ENCODE data around the gene TRMT11.
A peak's percentile ranks its signal among the peaks of the same experiment; 100 is the strongest.
"Not testable (repeated sequence)": the region's sequence is repeated elsewhere in the genome, so short reads cannot be mapped to it uniquely, and the experiment has no call there.

TRMT11 gene

DNA sequence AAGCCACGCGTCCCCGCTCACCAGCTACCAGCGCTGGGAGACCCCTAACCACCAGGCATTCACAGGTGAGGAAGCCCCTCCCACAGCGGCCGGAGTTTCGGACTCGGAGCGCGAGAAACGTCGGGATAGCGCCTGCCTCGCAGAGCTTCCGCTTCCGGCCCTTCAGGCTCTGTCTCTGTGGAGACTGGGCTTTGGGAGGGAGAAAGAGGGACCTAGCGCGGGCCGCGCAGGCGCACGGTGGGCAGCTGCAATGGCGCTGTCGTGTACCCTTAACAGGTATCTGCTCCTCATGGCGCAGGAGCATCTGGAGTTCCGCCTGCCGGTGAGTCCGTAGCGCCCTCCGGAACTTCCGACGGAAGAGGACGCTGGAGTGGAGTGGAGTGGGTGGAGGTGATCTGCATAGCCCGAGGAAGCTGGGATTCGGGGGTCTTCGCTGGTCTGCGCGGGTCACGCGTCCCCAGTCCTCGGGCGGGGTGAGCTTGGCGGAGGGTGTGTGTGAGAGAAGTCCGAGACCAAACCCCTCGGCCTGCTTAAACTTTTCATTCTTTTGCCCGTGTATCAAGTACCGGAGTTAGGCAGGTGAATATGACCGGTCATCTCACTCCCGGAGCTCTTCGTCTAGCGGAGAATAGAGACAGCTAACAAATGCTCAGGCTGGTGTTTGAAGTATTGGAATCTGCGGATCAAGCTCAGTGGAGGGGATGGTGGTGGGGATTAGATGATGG, at the start of gene TRMT11:
TSS of gene TRMT11 (plus strand) at position 240 of the 725 bp plus-strand sequence. CDS start at position 251, 11 bp downstream.
- no peak within 1 kb of the TSS for H3K27ac Mint-ChIP-seq
- peak; percentile 99 for ATAC-seq
- H3K27me3 Mint-ChIP-seq, result no peaks in the 10 kb centered on the region
- no peak within 1 kb of the TSS for H3K4me3 Mint-ChIP-seq
- H3K36me3 Mint-ChIP-seq, result no peaks in the 10 kb centered on the region
- no peaks in the 10 kb centered on the region for H3K4me1 Mint-ChIP-seq
- H3K9me3 Mint-ChIP-seq, result no peaks in the 10 kb centered on the region

DNA sequence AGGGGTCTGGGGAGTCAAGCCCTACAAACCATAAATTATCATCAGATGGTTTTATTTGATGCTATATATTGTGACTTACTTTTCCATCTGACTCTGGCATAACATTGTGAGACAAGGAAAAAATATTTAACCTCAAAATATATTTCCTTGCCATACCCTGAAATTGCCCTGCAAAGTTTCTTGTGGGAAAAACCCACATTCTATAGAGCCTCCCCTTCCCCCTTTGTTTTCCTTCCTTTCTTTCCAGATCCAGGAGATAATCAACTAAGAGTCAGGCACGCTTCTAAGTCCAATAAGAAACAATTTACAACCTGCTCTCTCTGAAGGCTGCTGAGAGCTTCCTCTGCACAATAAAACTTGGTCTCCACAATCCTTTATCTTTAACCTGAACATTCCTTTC, 47.3 kb upstream of the TRMT11 start:
- ATAC-seq, result no peak
- no peak overlapping the region for H3K27ac Mint-ChIP-seq
- H3K4me3 Mint-ChIP-seq, result no peak overlapping the region
- no peaks in the 10 kb centered on the region for H3K9me3 Mint-ChIP-seq
- peaks cover 14% of the 10 kb centered on the region for H3K27me3 Mint-ChIP-seq
- no peaks in the 10 kb centered on the region for H3K4me1 Mint-ChIP-seq
- H3K36me3 Mint-ChIP-seq, result no peaks in the 10 kb centered on the region

- Mint-ChIP-seq H3K27me3 (peaks cover 14% of the 10 kb centered on the region), H3K4me3 (no peak overlapping the region), H3K9me3 (no peaks in the 10 kb centered on the region), H3K27ac (no peak overlapping the region), H3K4me1 (no peaks in the 10 kb centered on the region), H3K36me3 (no peaks in the 10 kb centered on the region)
- ATAC-seq, result no peak
These were observed 46.5 kb upstream of the TRMT11 start for GRCh38 chr6:125939791-125940190.

DNA sequence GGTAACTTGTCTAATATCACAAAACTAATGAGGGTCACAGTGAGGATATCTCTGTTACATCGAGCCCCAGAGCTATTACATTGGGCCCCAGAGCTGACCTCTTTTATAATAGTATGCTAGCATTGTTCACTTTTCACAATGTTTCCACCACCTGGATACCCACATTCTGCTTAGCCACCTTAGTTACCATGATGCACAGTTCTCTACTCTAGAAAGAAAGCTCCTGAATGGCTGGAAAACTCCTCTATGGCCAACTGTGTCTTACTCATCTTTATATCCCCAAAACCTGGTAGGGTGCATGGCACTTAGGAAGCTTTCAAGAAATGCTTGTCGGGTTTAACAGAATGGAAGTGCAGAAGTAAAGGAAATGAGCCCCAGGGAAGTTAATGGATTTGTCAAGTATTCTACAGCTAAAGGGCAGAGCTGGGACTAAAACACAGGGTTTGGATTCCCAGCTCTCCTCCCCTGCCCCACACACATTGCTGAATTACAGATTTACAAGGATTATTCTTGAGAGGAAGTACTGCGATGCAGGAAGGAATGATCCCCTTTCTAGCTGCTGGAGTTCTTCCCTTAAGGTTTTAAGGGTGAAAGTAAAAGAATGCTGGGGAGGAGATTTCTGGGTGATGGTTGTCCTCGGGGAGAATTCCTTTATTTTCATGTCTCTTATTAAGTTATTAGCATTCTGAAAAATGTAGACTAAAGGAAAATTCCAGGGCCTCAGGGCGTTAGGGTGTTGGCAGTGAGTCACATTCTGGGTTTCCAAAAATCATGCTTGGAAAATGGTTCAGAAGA, 45.9 kb upstream of the TRMT11 start:
- Mint-ChIP-seq H3K27ac (no peak overlapping the region), H3K27me3 (peaks cover 14% of the 10 kb centered on the region), H3K4me1 (no peaks in the 10 kb centered on the region), H3K4me3 (no peak overlapping the region), H3K9me3 (no peaks in the 10 kb centered on the region), H3K36me3 (no peaks in the 10 kb centered on the region)
- ATAC-seq, result no peak

- Mint-ChIP-seq H3K4me3 (no peak overlapping the region), H3K4me1 (no peaks in the 10 kb centered on the region), H3K27ac (no peak overlapping the region), H3K27me3 (peaks cover 14% of the 10 kb centered on the region), H3K36me3 (no peaks in the 10 kb centered on the region), H3K9me3 (no peaks in the 10 kb centered on the region)
- ATAC-seq, result no peak
These were observed 43.4 kb upstream of the TRMT11 start for GRCh38 chr6:125942672-125943527.

DNA sequence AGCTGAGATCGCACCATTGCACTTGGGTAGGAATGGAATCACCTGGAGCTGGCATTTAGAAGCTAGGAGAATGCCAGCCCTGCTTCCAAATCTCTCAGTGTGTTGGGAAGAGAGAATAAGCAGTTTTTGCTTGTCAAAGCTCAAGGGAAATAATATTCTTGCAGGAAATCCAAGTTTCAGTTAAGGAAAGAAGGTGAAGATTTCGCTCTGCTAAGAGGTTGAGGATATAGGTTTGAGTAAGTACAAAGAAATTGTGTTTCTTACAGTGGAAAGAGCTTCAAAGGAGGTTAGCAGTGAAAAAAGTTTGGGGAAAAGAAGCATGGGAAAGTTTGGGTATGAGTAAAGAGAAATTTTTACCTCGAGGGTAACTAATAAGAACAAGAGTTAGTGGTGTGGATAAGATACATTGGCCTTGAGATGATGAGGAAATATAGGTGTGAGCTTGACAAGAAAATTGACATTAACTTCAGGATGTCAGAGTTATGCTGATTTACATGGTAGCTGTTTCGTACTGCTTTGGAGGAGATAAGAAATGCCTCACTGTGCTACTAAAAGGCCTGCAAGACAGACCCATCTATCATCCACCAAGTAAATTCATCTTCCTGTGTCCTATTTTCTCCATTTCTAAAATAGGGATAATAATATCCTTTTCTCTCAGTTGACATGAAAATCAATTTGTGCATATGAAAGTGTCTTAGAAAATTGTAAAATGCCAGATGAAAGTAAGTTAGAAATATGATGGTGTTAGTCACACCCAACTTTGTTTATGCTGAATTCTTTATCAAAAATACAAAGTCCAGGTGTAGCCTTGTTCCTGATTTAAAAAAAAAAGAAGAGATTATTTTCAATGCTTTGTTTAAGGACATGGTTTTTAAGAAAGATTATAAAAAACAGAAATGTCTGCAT, 42.6 kb upstream of the TRMT11 start:
- no peaks in the 10 kb centered on the region for H3K4me1 Mint-ChIP-seq
- peaks cover 14% of the 10 kb centered on the region for H3K27me3 Mint-ChIP-seq
- no peak for ATAC-seq
- H3K4me3 Mint-ChIP-seq, result no peak overlapping the region
- H3K27ac Mint-ChIP-seq, result no peak overlapping the region
- no peaks in the 10 kb centered on the region for H3K36me3 Mint-ChIP-seq
- no peaks in the 10 kb centered on the region for H3K9me3 Mint-ChIP-seq

DNA sequence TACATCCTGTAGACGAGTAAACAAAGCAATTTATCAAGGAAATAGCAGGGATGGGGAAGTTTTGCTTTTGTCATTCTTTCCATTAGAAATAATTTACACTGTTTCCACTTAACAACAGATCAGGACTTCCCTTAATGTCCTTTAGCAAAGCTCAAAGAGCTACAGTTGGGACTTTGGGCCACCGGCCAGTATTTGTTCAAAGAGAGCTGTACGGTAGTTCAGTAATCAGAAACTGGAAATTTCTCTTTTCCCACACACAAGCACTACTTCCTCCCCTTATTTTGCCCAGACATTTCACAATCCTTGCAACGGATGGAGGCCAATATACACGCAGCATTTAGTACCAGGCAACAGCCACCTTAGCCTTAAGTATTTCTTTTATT, 41.9 kb upstream of the TRMT11 start:
- Mint-ChIP-seq H3K9me3 (no peaks in the 10 kb centered on the region), H3K27me3 (peaks cover 9% of the 10 kb centered on the region), H3K27ac (no peak overlapping the region), H3K36me3 (no peaks in the 10 kb centered on the region), H3K4me1 (no peaks in the 10 kb centered on the region), H3K4me3 (no peak overlapping the region)
- ATAC-seq, result no peak

DNA sequence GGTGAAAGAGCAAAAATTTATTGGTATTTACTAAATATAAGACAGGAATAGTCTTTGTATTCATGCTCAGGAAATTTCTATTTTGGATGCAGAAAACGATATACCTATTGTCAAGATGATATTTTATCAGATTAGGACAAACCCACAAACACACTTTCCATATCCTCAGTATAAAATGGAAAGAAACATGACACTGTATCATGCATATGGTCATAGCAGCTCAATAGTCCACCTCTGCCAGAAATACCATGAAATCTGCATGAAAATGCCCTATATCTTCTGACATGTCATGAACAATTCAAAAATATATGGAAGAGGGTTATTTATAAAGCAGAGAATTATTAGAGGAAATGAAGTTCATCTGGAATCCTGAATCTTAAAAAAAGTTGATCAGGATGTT, 41.4 kb upstream of the TRMT11 start:
- Mint-ChIP-seq H3K36me3 (no peaks in the 10 kb centered on the region), H3K27ac (no peak overlapping the region), H3K27me3 (peaks cover 6% of the 10 kb centered on the region), H3K4me1 (no peaks in the 10 kb centered on the region), H3K4me3 (no peak overlapping the region), H3K9me3 (no peaks in the 10 kb centered on the region)
- ATAC-seq, result no peak

DNA sequence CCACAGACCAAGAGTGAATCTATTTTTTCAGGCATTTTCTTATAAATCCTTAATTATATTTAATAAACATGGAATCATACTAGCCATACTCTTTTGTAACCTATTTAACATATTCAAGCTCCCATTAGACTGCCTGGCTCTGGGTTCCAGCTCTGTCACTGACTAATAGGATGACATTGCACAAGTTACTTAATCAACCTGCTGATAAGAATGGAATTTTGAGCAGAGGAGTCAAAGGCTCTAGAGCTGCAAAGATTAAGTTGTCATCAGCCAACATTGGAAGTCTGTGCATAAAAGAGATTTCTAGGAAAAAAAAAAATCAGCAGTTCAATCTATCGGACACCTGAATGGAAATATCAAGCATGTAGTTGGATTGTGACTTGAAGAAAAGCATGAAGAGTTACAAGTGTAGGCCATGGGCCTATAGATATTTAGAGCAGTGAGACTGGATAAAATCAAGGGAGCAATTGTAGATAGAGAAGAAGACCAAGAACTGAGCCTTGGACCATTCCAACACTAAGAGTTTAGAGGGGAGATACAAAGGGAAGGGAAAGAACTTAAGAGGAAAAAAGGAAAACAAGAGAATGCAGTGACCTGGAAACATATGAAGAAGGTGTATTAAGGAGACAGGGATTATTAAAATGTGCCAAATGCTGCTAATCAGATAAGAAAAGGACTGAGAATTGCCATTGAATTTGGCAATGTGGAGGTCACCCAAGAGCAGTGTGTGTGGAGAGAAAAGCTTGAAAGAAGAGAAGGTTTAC, 40.8 kb upstream of the TRMT11 start:
- Mint-ChIP-seq H3K27me3 (peaks cover 6% of the 10 kb centered on the region), H3K9me3 (no peaks in the 10 kb centered on the region), H3K27ac (no peak overlapping the region), H3K36me3 (no peaks in the 10 kb centered on the region), H3K4me3 (no peak overlapping the region), H3K4me1 (no peaks in the 10 kb centered on the region)
- ATAC-seq, result no peak

- Mint-ChIP-seq H3K4me1 (no peaks in the 10 kb centered on the region), H3K4me3 (no peak overlapping the region), H3K27me3 (no peaks in the 10 kb centered on the region), H3K36me3 (no peaks in the 10 kb centered on the region), H3K9me3 (no peaks in the 10 kb centered on the region), H3K27ac (no peak overlapping the region)
- no peak for ATAC-seq
These were observed 38.7 kb upstream of the TRMT11 start for GRCh38 chr6:125947615-125948014.

DNA sequence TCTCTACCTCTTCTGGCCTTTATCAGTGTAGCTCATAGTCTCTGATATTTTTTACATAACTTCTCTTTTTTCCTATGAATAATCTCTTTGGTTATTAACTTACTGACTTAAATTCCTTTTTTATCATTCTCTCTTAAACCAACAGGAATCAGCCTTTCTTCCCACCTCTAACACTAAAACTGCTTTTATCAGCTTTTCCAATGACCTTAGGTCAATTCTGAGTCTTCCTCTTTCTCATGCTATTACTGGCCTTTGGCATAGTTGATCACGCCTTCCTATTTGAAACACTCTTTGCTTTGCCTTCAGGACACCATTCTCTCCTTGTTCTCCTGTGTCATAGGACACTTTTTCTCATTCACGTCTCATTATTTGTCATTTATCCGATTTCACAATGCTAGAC, 37.9 kb upstream of the TRMT11 start:
- Mint-ChIP-seq H3K27ac (no peak overlapping the region), H3K4me1 (no peaks in the 10 kb centered on the region), H3K36me3 (no peaks in the 10 kb centered on the region), H3K27me3 (no peaks in the 10 kb centered on the region), H3K4me3 (no peak overlapping the region), H3K9me3 (no peaks in the 10 kb centered on the region)
- ATAC-seq, result no peak

DNA sequence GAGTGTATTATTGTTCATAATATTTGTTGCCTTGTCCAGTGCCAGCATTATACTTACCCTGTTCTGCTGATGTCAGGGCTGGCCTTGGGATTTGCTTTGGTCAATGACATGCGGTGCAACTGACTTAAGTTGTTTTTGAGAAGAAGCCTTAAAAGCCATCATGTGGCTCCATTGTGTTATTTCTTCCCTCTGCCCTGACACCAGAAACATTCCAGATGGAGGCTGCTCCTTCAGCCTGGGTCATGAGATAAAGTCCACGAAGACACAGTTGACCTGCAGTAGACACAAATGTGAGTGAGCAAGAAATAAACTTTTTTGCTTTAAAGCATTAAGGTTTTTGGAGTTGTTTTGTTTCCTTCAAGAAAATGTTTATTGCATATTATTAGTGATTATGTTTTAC, 37.3 kb upstream of the TRMT11 start:
- no peak for ATAC-seq
- Mint-ChIP-seq H3K27me3 (no peaks in the 10 kb centered on the region), H3K27ac (no peak overlapping the region), H3K4me1 (no peaks in the 10 kb centered on the region), H3K36me3 (no peaks in the 10 kb centered on the region), H3K4me3 (no peak overlapping the region), H3K9me3 (no peaks in the 10 kb centered on the region)

GRCh38 chr6:125950293-125950692, 36.0 kb upstream of the TRMT11 start:
- H3K27me3 Mint-ChIP-seq, result no peaks in the 10 kb centered on the region
- H3K27ac Mint-ChIP-seq, result no peak overlapping the region
- no peaks in the 10 kb centered on the region for H3K9me3 Mint-ChIP-seq
- ATAC-seq, result no peak
- H3K4me3 Mint-ChIP-seq, result no peak overlapping the region
- H3K4me1 Mint-ChIP-seq, result no peaks in the 10 kb centered on the region
- H3K36me3 Mint-ChIP-seq, result no peaks in the 10 kb centered on the region

DNA sequence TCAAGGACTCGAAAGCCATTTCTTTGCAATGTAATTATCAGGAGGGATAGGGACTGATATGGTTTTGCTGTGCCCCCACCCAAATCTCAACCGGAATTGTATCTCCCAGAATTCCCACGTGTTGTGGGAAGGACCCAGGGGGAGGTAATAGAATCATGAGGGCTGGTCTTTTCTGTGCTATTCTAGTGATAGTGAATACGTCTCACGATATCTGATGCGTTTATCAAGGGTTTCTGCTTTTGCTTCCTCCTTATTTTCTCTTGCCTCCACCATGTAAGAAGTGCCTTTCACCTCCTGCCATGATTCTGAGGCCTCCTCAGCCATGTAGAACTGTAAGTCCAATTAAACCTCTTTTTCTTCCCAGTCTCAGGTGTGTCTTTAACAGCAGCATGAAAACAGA, 35.6 kb upstream of the TRMT11 start:
- not testable (repeated sequence) for H3K27me3 Mint-ChIP-seq, H3K9me3 Mint-ChIP-seq, ATAC-seq, H3K4me1 Mint-ChIP-seq, H3K4me3 Mint-ChIP-seq, H3K36me3 Mint-ChIP-seq, H3K27ac Mint-ChIP-seq
